MM.1S (cell line): Measurements from ENCODE around the gene HIF1AN.
"Not testable (repeated sequence)": the region's sequence is repeated elsewhere in the genome, so short reads cannot be mapped to it uniquely, and the experiment has no call there.

Source experiments
- DNase-seq: peaks from one replicate; pipeline ENCODE4 v3.0.0-alpha.2; 2015
- H2AFZ ChIP-seq: fragments of 300-600 bp; sonication (generic); 2 replicates; pipeline ENCODE4 v1.6.0; 2016; ENCODE audit warnings: antibody characterized with exemption, low read length
- H3F3A ChIP-seq: fragments of 300-600 bp; sonication (generic); 2 replicates; pipeline ENCODE4 v1.6.1; 2016; ENCODE audit warnings: mild to moderate bottlenecking, antibody characterized with exemption, low read length, moderate library complexity, mixed read lengths; ENCODE audit not compliant: insufficient read depth
- H3K27ac ChIP-seq: fragments of 300-600 bp; sonication (generic); 2 replicates; pipeline ENCODE4 v1.5.1; 2016; ENCODE audit warnings: mild to moderate bottlenecking, low read length
- H3K27me3 ChIP-seq: fragments of 300-600 bp; sonication (generic); replicated peaks from 2 replicates; pipeline ENCODE4 v1.6.0; 2016; ENCODE audit warnings: low read length; ENCODE audit not compliant: insufficient read depth
- H3K36me3 ChIP-seq: fragments of 300-600 bp; sonication (generic); replicated peaks from 2 replicates; pipeline ENCODE4 v1.6.1; 2016; ENCODE audit warnings: mild to moderate bottlenecking, low read length, mixed read lengths; ENCODE audit not compliant: insufficient read depth
- H3K4me1 ChIP-seq: fragments of 300-600 bp; sonication (generic); 2 replicates; pipeline ENCODE4 v1.6.1; 2016; ENCODE audit warnings: low read length, mixed read lengths
- H3K4me2 ChIP-seq: fragments of 300-600 bp; sonication (generic); 2 replicates; pipeline ENCODE4 v1.6.0; 2016; ENCODE audit warnings: low read depth, low read length
- H3K4me3 ChIP-seq: fragments of 300-600 bp; sonication (generic); 2 replicates; pipeline ENCODE4 v1.5.1; 2016; ENCODE audit warnings: low read length, mixed read lengths
- H3K79me2 ChIP-seq: fragments of 300-600 bp; sonication (generic); 2 replicates; pipeline ENCODE4 v1.6.1; 2016; ENCODE audit warnings: mixed run types, low read length, mixed read lengths
- H3K9ac ChIP-seq: fragments of 300-600 bp; sonication (generic); 2 replicates; pipeline ENCODE4 v1.6.1; 2016; ENCODE audit warnings: low read length, mixed read lengths
- H3K9me2 ChIP-seq: fragments of 300-600 bp; sonication (generic); replicated peaks from 2 replicates; pipeline ENCODE4 v1.6.1; 2016; ENCODE audit warnings: mild to moderate bottlenecking, low read length, mixed read lengths; ENCODE audit not compliant: insufficient read depth
- H3K9me3 ChIP-seq: fragments of 300-600 bp; sonication (generic); replicated peaks from 2 replicates; pipeline ENCODE4 v1.6.1; 2016; ENCODE audit warnings: mild to moderate bottlenecking, low read length, mixed read lengths; ENCODE audit not compliant: insufficient read depth
- H4K20me1 ChIP-seq: fragments of 300-600 bp; sonication (generic); 2 replicates; pipeline ENCODE4 v1.6.1; 2016; ENCODE audit warnings: mild to moderate bottlenecking, low read length, moderate library complexity, mixed read lengths; ENCODE audit not compliant: insufficient read depth
- EZH2 ChIP-seq: fragments of 300-600 bp; sonication (generic); optimal IDR thresholded peaks from 2 replicates; pipeline ENCODE3; 2017; ENCODE audit warnings: low read depth, mild to moderate bottlenecking, antibody characterized with exemption, low read length, mixed read lengths
- EZH2phosphoT487 ChIP-seq: fragments of 300-600 bp; sonication (generic); IDR thresholded peaks from 2 replicates; pipeline ENCODE4 v1.6.1; 2018; ENCODE audit warnings: antibody characterized with exemption, low read length
- TF ChIP-seq, protein P1 (sequence below): fragments of 300-600 bp; sonication (generic); IDR thresholded peaks from 2 replicates; pipeline ENCODE4 v1.5.1; 2016; ENCODE audit warnings: antibody characterized with exemption, low read length, mixed read lengths

Gene HIF1AN

DNA sequence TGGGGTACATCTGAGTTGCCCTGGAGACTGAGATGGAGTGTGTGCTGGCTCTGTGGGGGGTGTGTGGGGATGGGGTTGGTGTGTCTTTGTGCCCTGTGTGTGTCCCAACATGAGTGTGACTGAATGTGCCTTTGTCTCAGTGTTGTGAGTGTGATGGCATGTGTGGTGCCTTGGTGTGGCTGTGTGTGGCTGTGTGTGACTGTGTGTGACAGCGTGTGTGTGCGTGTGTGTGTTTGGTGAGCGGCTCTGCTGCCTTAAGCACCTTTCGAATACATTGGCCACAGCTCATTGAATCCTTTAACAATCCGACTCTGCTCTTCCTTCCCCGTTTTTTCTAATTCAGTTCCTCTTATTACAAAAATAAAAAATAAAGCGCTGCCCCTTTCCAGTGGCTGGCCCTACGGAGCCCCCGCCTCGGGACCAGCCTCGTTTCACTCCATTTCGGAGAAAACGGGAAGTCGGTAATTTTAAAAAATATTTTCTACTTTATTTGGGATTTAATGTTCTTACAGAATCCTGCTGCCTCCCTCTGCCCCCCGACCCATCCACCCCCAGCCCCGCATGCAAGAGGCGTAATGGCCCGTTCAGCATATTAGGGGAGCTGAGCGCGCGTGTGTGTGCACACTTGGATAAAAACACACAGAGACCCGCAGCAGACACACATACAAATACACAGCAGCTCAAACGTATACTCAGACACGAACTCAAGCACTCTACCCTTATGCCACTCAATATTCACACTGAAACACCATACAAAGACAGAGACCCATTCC lies 35.5 kb downstream of the HIF1AN start:
- no peaks in the 10 kb centered on the region for H4K20me1 ChIP-seq
- H3K36me3 ChIP-seq: no peaks in the 10 kb centered on the region
- H3K79me2 ChIP-seq: no peaks in the 10 kb centered on the region
- H3K9me3 ChIP-seq: no peaks in the 10 kb centered on the region
- no peak overlapping the region for H3K4me3 ChIP-seq
- H2AFZ ChIP-seq: no peak overlapping the region
- no peaks in the 10 kb centered on the region for H3K9me2 ChIP-seq
- no peak overlapping the region for H3K27ac ChIP-seq
- H3K4me1 ChIP-seq: no peaks in the 10 kb centered on the region
- TF ChIP-seq EZH2phosphoT487 (no peak), EZH2 (no peak)
- TF ChIP-seq, protein P1, sequence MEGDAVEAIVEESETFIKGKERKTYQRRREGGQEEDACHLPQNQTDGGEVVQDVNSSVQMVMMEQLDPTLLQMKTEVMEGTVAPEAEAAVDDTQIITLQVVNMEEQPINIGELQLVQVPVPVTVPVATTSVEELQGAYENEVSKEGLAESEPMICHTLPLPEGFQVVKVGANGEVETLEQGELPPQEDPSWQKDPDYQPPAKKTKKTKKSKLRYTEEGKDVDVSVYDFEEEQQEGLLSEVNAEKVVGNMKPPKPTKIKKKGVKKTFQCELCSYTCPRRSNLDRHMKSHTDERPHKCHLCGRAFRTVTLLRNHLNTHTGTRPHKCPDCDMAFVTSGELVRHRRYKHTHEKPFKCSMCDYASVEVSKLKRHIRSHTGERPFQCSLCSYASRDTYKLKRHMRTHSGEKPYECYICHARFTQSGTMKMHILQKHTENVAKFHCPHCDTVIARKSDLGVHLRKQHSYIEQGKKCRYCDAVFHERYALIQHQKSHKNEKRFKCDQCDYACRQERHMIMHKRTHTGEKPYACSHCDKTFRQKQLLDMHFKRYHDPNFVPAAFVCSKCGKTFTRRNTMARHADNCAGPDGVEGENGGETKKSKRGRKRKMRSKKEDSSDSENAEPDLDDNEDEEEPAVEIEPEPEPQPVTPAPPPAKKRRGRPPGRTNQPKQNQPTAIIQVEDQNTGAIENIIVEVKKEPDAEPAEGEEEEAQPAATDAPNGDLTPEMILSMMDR: no peak
- peaks cover 45% of the 10 kb centered on the region for H3K27me3 ChIP-seq
- no peaks in the 10 kb centered on the region for H3F3A ChIP-seq
- no peak overlapping the region for H3K4me2 ChIP-seq
- no peak overlapping the region for H3K9ac ChIP-seq
- DNase-seq: no peak

DNA sequence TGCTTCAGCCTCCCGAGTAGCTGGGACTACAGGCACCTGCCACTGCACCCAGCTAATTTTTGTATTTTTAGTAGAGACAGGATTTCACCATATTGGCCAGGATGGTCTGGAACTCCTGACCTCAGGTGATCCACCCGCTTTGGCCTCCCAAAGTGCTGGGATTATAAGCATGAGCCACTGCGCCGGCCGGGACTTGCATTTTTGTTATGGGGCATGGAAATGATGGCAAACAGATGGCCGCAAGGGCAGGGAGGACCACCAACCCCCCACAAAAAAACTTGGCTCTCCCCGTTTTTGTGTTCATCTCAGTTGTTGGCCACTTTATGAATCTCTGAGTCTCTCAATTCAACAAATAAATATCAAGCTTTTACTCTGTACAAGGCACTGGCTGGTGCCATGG lies 39.4 kb downstream of the HIF1AN start:
- peaks cover 30% of the 10 kb centered on the region for H3K27me3 ChIP-seq
- H3K4me3 ChIP-seq, H3K4me1 ChIP-seq, H3K9ac ChIP-seq, DNase-seq, H3K4me2 ChIP-seq, H3F3A ChIP-seq, H3K27ac ChIP-seq, H4K20me1 ChIP-seq, H3K9me3 ChIP-seq, H3K79me2 ChIP-seq, H3K36me3 ChIP-seq, H2AFZ ChIP-seq, H3K9me2 ChIP-seq: not testable (repeated sequence)

DNA sequence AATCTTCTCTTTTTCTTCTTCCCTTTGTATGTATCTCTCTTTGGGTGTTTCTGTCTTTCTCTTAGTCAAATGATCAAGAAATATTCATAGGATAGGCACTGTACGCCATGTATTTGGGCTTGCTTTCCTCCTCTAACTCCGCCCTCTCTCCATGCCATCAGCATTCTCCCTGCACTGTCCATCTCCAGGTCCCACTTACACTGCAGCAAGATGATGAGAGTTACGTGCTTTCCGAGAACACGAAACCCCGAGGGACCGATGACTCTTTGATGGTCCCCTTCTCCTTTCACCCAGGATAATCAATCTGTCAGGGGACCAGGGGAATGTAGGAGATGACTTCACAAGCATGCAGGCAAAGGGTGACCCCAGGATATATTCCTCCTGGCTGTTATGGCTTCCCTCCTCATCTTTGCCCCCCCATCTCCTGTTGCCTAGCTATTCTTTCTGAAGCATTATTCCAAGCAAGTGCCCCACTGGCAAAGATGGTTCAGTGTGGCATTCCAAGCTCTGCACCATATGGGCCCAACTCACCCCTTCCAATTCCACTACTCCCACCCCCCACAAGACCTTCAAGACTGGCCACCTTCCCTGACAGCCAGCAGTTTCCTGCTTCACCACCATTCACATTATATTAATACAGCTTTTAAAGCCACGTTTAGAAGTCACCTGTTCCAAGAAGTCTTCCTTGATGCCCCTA lies 40.0 kb downstream of the HIF1AN start:
- Histone ChIP-seq H3K36me3 (no peaks in the 10 kb centered on the region), H3K27me3 (peaks cover 30% of the 10 kb centered on the region), H3K9me2 (no peaks in the 10 kb centered on the region), H3K9ac (no peak overlapping the region), H3K79me2 (no peaks in the 10 kb centered on the region), H3K4me2 (no peak overlapping the region), H3K9me3 (no peaks in the 10 kb centered on the region), H3K4me3 (no peak overlapping the region), H2AFZ (no peak overlapping the region), H3K4me1 (no peaks in the 10 kb centered on the region), H3F3A (no peaks in the 10 kb centered on the region), H4K20me1 (no peaks in the 10 kb centered on the region), H3K27ac (no peak overlapping the region)
- TF ChIP-seq EZH2phosphoT487: no peak
- TF ChIP-seq, protein P1: no peak
- no peak for TF ChIP-seq EZH2
- no peak for DNase-seq

DNA sequence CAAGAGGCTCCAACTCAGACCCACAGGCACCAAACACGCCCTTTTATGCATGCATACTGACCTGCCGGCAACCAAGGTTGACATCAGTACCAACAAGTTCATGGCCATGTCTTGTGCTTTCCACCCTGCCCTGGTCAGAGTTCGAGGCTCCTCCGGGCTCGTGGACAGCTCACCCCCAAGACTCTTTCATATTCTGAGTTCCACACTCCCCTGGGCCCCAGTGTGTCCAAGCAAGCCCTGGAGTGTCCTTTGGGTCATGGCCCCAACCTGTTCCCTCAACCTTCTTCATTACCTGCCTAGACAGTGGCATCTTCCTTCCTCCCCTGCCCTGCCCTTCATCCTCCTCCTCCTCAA lies 40.5 kb downstream of the HIF1AN start:
- Histone ChIP-seq H4K20me1 (no peaks in the 10 kb centered on the region), H3K4me2 (no peak overlapping the region), H3K9ac (no peak overlapping the region), H3F3A (no peaks in the 10 kb centered on the region), H2AFZ (no peak overlapping the region), H3K27me3 (peaks cover 30% of the 10 kb centered on the region; the same call in 1 of the 2 replicates), H3K4me1 (no peaks in the 10 kb centered on the region), H3K4me3 (no peak overlapping the region), H3K27ac (no peak overlapping the region), H3K9me2 (no peaks in the 10 kb centered on the region), H3K79me2 (no peaks in the 10 kb centered on the region), H3K36me3 (no peaks in the 10 kb centered on the region), H3K9me3 (no peaks in the 10 kb centered on the region)
- TF ChIP-seq EZH2: no peak
- TF ChIP-seq, protein P1: no peak
- no peak for TF ChIP-seq EZH2phosphoT487
- no peak for DNase-seq
